WI38 (cell line): Measurements from ENCODE around the gene STIM1.

Experiments used
- H3K4me3 ChIP-seq: 2 replicates; pipeline ENCODE4 v1.5.1; 2011; ENCODE audit warnings: low read depth, mild to moderate bottlenecking, control low read depth, low read length
- TF ChIP-seq, protein P1 (sequence below): IDR thresholded peaks from 2 replicates; pipeline ENCODE4 v1.5.1; 2012; ENCODE audit warnings: low read depth, mild to moderate bottlenecking, control low read depth, low read length

The STIM1 gene

DNA sequence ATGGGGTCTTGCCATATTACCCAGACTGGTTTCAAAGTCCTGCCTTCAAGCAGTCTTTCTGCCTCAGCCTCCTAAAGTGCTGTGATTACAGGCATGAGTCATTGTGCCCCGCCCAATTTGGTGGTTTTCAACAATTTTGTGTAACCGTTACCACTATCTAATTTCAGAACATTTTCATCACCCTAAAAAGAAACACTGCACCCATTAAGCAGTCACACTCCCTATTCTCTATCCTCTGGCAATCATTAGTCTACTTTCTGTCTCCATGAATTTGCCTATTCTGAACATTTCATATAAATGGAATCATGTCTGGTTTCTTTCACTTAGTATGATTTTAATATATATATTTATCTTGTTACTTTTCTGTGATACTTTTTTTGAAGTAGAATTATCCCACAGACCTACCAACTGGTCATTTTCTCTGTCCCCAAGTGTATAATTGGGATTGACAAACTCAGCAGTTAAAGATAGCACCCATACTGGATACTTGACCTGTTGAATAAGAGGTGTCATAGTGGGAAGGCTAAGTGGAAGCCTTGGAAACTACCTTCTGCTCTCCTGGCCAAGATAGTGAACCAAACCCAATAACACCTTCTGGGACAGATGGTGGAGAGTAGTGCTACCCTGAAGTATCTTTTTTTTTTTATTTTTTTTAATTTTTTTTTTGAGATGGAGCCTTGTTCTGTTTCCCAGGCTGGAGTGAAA is 64.8 kb downstream of the STIM1 start:
- H3K4me3 ChIP-seq: no peak overlapping the region
- TF ChIP-seq, protein P1, sequence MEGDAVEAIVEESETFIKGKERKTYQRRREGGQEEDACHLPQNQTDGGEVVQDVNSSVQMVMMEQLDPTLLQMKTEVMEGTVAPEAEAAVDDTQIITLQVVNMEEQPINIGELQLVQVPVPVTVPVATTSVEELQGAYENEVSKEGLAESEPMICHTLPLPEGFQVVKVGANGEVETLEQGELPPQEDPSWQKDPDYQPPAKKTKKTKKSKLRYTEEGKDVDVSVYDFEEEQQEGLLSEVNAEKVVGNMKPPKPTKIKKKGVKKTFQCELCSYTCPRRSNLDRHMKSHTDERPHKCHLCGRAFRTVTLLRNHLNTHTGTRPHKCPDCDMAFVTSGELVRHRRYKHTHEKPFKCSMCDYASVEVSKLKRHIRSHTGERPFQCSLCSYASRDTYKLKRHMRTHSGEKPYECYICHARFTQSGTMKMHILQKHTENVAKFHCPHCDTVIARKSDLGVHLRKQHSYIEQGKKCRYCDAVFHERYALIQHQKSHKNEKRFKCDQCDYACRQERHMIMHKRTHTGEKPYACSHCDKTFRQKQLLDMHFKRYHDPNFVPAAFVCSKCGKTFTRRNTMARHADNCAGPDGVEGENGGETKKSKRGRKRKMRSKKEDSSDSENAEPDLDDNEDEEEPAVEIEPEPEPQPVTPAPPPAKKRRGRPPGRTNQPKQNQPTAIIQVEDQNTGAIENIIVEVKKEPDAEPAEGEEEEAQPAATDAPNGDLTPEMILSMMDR: no peak

DNA sequence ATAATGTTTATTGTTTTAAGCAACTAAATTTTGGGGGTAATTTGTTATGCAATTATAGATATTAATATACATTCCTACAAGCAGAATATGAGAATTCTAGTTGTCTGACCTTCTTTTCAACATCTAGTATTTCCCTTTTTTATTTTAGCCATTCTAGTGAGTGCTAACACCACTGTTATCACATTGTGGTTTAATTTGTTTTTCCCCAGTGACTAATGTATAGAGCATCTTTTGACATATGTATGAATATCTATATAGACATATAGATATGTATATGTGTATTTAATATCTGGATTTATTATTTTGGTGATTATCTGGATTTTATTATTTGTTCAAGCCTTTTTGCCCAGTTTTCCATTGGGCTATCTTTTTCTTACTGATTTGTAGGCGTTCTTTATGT is 66.6 kb downstream of the STIM1 start:
- no peak overlapping the region for H3K4me3 ChIP-seq
- TF ChIP-seq, protein P1: no peak

DNA sequence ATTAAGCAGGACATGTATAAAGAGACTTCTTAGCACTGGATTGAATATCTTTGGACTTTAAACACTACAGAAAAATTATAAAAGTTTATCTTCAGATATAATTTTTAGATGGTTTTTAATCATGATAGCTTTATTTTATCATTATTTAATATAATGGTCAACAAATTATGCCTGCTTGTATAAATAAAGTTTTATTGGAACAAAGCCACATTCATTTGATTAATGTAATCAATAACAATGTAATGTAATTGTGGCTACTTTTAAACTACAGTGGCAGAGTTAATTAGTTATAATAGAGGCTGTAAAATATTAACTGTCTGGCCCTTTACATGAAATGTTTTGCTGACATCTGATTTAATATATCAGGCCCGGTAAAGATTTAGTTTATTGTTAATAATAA is 70.0 kb downstream of the STIM1 start:
- TF ChIP-seq, protein P1: no peak
- no peak overlapping the region for H3K4me3 ChIP-seq

DNA sequence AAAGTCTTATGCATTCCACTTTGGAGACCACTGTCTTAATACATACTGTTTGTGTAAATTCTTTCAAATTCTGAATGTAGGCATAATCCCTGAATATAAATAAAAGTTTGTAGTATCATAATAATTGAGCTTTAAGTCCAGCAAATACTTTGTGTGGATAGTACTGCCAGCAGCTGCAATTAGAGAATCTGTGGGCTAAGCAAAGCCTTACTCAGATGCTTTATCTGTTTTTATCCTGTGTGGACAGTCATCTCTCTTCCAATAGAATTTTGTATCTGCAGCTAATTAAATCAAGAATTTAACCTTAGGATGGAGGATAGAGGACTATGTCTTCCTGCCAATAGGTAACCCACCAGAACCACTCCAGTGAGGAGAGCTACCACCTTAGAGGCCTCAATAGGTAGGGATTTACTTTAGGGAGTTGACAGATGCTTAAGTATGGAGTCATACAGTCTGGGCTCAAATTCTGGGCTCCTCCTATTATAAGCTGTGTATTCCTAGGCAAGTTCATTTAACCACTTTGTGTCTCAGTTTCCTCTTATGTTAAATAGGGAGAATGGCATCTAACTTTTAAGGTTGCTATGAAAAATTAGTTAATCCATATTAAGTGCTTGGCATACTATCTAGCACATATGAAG is 71.1 kb downstream of the STIM1 start:
- no peak overlapping the region for H3K4me3 ChIP-seq
- TF ChIP-seq, protein P1: no peak

DNA sequence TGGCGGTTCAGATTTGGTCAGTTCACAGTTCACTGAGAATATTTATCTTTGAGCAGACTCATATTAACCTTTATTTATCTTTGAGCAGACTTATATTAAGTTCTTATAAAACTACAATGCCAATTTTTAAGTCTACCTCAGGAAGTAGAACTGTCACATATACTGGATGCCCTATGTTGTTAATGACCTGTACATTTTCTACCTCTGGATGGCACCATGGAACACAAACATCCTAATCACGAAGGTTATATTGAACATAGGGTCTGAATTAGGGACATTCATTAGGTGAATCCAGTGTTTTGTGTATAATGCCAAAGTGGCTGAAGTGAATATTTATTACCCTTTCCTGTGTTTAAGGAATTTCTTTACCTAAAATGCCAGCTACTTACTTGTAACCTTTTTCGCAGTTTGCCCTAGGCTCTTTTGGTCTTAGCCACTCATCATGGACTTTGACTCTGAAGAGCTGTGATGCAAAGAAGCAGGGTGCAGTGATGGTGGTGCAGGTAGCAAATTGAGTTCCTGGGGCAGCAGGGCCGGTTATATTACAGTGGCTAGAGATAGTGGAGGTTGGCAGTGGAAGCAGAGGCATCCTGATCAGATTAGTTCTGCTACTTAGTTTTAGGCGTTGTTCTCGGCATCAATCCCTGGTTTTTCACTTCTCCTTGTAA is 71.8 kb downstream of the STIM1 start:
- TF ChIP-seq, protein P1: no peak
- no peak overlapping the region for H3K4me3 ChIP-seq

DNA sequence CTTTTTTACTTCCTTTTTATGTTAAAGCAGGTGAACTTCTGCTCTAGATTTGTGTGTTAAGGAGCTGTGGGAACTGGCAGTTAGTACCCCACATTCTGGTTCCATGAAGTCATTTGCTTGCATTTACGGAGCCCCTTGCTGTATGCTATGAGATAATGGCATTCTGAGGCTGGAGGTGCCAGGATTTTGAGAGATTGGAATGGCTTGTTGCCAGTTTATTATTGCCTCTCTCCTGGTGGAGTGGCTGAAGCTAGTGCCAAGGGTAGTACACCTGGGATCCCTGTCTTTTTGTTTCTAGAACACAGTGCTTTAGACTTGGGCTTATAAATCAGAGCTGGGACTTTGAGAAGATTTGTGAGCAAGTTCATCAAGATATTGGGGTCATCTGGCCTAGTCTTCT is 73.8 kb downstream of the STIM1 start:
- no peak overlapping the region for H3K4me3 ChIP-seq
- TF ChIP-seq, protein P1: no peak

DNA sequence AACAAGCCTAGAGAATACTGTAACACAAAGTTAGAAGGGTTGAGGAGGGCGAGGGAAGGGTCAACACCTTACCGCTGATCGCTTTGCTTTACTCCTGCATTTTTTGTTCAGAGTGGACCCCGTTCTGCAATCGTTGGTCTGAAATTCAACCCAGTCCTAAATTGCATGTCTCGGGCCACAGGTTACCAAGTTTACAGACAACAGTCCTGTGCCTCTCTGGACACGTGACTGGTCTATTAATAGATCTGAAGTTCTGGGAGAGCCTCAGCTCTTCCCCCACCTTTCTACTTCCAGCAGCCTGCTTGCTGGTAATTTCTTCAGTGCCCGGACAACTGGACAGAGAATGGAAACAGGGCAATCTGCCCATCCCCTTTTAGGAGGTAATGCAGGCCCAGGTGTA is 74.2 kb downstream of the STIM1 start:
- no peak overlapping the region for H3K4me3 ChIP-seq
- TF ChIP-seq, protein P1: no peak
